Measurements from ENCODE around the gene AP1AR.
A peak's percentile ranks its signal among the peaks of the same experiment; 100 is the strongest.
"Not testable (repeated sequence)": the region's sequence is repeated elsewhere in the genome, so short reads cannot be mapped to it uniquely, and the experiment has no call there.

Gene AP1AR

GRCh38 chr4:112231779-112232713 lies at the start of gene AP1AR:
AP1AR (plus strand) TSS chr4:112231787; CDS start chr4:112232092, 305 bp downstream.
- peak; percentile 96 for DNase-seq

- DNase-seq: no peak
These were observed 49.0 kb upstream of the AP1AR start for GRCh38 chr4:112182604-112183003.

GRCh38 chr4:112183252-112183651 lies 48.3 kb upstream of the AP1AR start:
- no peak for DNase-seq

GRCh38 chr4:112184438-112184837 lies 47.1 kb upstream of the AP1AR start:
- DNase-seq: no peak

GRCh38 chr4:112185334-112185733 lies 46.3 kb upstream of the AP1AR start:
- DNase-seq: no peak

GRCh38 chr4:112185740-112186670 lies 45.6 kb upstream of the AP1AR start:
- no peak for DNase-seq

- DNase-seq: no peak
These were observed 41.8 kb upstream of the AP1AR start for GRCh38 chr4:112189754-112190153.

GRCh38 chr4:112190684-112191083 lies 40.9 kb upstream of the AP1AR start:
- DNase-seq: no peak

- no peak for DNase-seq
These were observed 35.1 kb upstream of the AP1AR start for GRCh38 chr4:112196461-112196860.

GRCh38 chr4:112199041-112199440 lies 32.5 kb upstream of the AP1AR start:
- no peak for DNase-seq

- DNase-seq: no peak
These were observed 29.6 kb upstream of the AP1AR start for GRCh38 chr4:112201915-112202505.

- no peak for DNase-seq
These were observed 28.0 kb upstream of the AP1AR start for GRCh38 chr4:112203593-112203992.

- DNase-seq: no peak
These were observed 25.2 kb upstream of the AP1AR start for GRCh38 chr4:112206431-112206830.

GRCh38 chr4:112208137-112209095 lies 23.2 kb upstream of the AP1AR start:
- not testable (repeated sequence) for DNase-seq

GRCh38 chr4:112210777-112211176 lies 20.8 kb upstream of the AP1AR start:
- no peak for DNase-seq

- no peak for DNase-seq
These were observed 18.5 kb upstream of the AP1AR start for GRCh38 chr4:112213091-112213490.

GRCh38 chr4:112213856-112214255 lies 17.7 kb upstream of the AP1AR start:
- DNase-seq: no peak

- no peak for DNase-seq
These were observed 17.0 kb upstream of the AP1AR start for GRCh38 chr4:112214390-112215264.

GRCh38 chr4:112219826-112220366 lies 11.7 kb upstream of the AP1AR start:
- DNase-seq: no peak

- DNase-seq: no peak
These were observed 9.2 kb upstream of the AP1AR start for GRCh38 chr4:112222219-112222955.
